ENCODE data around the gene ADGRD2.

DNA sequence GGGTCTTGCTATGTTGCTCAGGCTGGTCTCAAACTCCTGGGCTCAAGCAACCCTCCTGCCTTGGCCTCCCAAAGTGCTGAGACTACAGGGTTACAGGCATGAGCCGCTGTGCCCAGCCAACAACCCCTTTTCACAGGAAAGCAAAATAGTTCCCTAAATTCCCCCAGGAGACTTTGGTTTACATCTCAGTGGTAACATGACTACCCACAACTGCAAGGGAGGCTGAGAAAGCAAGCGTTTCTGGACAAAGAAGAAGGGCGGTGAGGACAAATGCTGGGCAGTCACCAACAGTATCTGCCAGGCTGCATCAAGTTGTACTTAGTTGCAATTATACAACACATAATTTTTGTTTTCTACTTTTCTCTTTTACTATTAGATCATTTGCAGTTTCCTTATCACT lies 7.4 kb upstream of the ADGRD2 start:
- TF ChIP-seq POLR2A (IDR thresholded peaks at IDR 0.05): no peak
- TF ChIP-seq, protein P1, sequence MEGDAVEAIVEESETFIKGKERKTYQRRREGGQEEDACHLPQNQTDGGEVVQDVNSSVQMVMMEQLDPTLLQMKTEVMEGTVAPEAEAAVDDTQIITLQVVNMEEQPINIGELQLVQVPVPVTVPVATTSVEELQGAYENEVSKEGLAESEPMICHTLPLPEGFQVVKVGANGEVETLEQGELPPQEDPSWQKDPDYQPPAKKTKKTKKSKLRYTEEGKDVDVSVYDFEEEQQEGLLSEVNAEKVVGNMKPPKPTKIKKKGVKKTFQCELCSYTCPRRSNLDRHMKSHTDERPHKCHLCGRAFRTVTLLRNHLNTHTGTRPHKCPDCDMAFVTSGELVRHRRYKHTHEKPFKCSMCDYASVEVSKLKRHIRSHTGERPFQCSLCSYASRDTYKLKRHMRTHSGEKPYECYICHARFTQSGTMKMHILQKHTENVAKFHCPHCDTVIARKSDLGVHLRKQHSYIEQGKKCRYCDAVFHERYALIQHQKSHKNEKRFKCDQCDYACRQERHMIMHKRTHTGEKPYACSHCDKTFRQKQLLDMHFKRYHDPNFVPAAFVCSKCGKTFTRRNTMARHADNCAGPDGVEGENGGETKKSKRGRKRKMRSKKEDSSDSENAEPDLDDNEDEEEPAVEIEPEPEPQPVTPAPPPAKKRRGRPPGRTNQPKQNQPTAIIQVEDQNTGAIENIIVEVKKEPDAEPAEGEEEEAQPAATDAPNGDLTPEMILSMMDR (IDR thresholded peaks at IDR 0.05 in 8 of 11, conservative IDR thresholded peaks at IDR 0.05 in 3 of 11): no peak
